ENCODE results near the gene PLA1A.
"Not testable (repeated sequence)": the region's sequence is repeated elsewhere in the genome, so short reads cannot be mapped to it uniquely, and the experiment has no call there.

Gene PLA1A

GRCh38 chr3:119597548-119598288, at the start of gene PLA1A:
Gene PLA1A, plus strand, starts transcription at chr3:119597885. Its CDS starts 29 bp downstream, at chr3:119597914.
- in situ Hi-C loops (cut with HindIII; ENCODE audit: low sequenced_read_pairs), result no loop called here

- in situ Hi-C loops (cut with HindIII; ENCODE audit: low sequenced_read_pairs), result no loop called here
Measured at GRCh38 chr3:119548341-119548740, 49.3 kb upstream of the PLA1A start.

- in situ Hi-C loops (cut with HindIII; ENCODE audit: low sequenced_read_pairs), result no loop called here
Measured at GRCh38 chr3:119550192-119550910, 47.3 kb upstream of the PLA1A start.

- in situ Hi-C loops (cut with HindIII; ENCODE audit: low sequenced_read_pairs), result no loop called here
Measured at GRCh38 chr3:119551598-119551997, 46.1 kb upstream of the PLA1A start.

GRCh38 chr3:119552928-119553327, 44.8 kb upstream of the PLA1A start:
- in situ Hi-C loops (cut with HindIII; ENCODE audit: low sequenced_read_pairs), result not testable (repeated sequence)

GRCh38 chr3:119553823-119554415, 43.8 kb upstream of the PLA1A start:
- in situ Hi-C loops (cut with HindIII; ENCODE audit: low sequenced_read_pairs), result no loop called here

GRCh38 chr3:119555309-119555735, 42.4 kb upstream of the PLA1A start:
- in situ Hi-C loops (cut with HindIII; ENCODE audit: low sequenced_read_pairs), result no loop called here

GRCh38 chr3:119555929-119556328, 41.8 kb upstream of the PLA1A start:
- in situ Hi-C loops (cut with HindIII; ENCODE audit: low sequenced_read_pairs), result no loop called here

GRCh38 chr3:119557192-119557876, 40.4 kb upstream of the PLA1A start:
- in situ Hi-C loops (cut with HindIII; ENCODE audit: low sequenced_read_pairs), result no loop called here

- in situ Hi-C loops (cut with HindIII; ENCODE audit: low sequenced_read_pairs), result no loop called here
Measured at GRCh38 chr3:119557877-119558269, 39.8 kb upstream of the PLA1A start.

GRCh38 chr3:119558626-119559317, 38.9 kb upstream of the PLA1A start:
- in situ Hi-C loops (cut with HindIII; ENCODE audit: low sequenced_read_pairs), result no loop called here

GRCh38 chr3:119559441-119559963, 38.2 kb upstream of the PLA1A start, which contains the start of gene CD80:
Gene CD80, minus strand, starts transcription at chr3:119559614. Its CDS starts 1,886 bp downstream, at chr3:119557728.
- in situ Hi-C loops (cut with HindIII; ENCODE audit: low sequenced_read_pairs), result no loop called here

GRCh38 chr3:119560160-119560559, 37.5 kb upstream of the PLA1A start:
- in situ Hi-C loops (cut with HindIII; ENCODE audit: low sequenced_read_pairs), result loop anchor here (10.0 kb wide), 1 partner anchor 65 kb away; the partner anchor contains the start of gene TIMMDC1

- in situ Hi-C loops (cut with HindIII; ENCODE audit: low sequenced_read_pairs), result loop anchor here (10.0 kb wide), 1 partner anchor 68 kb away; the partner anchor contains the start of gene TIMMDC1
Measured at GRCh38 chr3:119562307-119562961, 35.3 kb upstream of the PLA1A start.

- in situ Hi-C loops (cut with HindIII; ENCODE audit: low sequenced_read_pairs), result loop anchor here (10.0 kb wide), 1 partner anchor 69 kb away; the partner anchor contains the start of gene TIMMDC1
Measured at GRCh38 chr3:119563334-119563733, 34.4 kb upstream of the PLA1A start.

- in situ Hi-C loops (cut with HindIII; ENCODE audit: low sequenced_read_pairs), result loop anchor here (10.0 kb wide), 1 partner anchor 74 kb away; the partner anchor contains the start of gene TIMMDC1
Measured at GRCh38 chr3:119569156-119569555, 28.5 kb upstream of the PLA1A start.

- in situ Hi-C loops (cut with HindIII; ENCODE audit: low sequenced_read_pairs), result no loop called here
Measured at GRCh38 chr3:119570229-119570628, 27.5 kb upstream of the PLA1A start.

- in situ Hi-C loops (cut with HindIII; ENCODE audit: low sequenced_read_pairs), result no loop called here
Measured at GRCh38 chr3:119571230-119571629, 26.5 kb upstream of the PLA1A start.

GRCh38 chr3:119571688-119572087, 26.0 kb upstream of the PLA1A start:
- in situ Hi-C loops (cut with HindIII; ENCODE audit: low sequenced_read_pairs), result no loop called here

All from DLD1 (cell line).